ENCODE results near the gene PRSS56. TPM values are rescaled to one million over a fixed set of nuclear protein-coding genes. Genes with fewer than 3 reads are reported as not detected.

The PRSS56 gene
- total RNA-seq, 1 donor from 2014 or later: not detected

- peaks cover 61% of the 10 kb centered on the region for H3K27me3 ChIP-seq (ENCODE audit: control insufficient read depth, insufficient read depth, low read length)
These were observed 21.7 kb upstream of the PRSS56 start for GRCh38 chr2:232498452-232498851.

GRCh38 chr2:232501331-232501771 is 18.8 kb upstream of the PRSS56 start:
- TF ChIP-seq, protein P1, sequence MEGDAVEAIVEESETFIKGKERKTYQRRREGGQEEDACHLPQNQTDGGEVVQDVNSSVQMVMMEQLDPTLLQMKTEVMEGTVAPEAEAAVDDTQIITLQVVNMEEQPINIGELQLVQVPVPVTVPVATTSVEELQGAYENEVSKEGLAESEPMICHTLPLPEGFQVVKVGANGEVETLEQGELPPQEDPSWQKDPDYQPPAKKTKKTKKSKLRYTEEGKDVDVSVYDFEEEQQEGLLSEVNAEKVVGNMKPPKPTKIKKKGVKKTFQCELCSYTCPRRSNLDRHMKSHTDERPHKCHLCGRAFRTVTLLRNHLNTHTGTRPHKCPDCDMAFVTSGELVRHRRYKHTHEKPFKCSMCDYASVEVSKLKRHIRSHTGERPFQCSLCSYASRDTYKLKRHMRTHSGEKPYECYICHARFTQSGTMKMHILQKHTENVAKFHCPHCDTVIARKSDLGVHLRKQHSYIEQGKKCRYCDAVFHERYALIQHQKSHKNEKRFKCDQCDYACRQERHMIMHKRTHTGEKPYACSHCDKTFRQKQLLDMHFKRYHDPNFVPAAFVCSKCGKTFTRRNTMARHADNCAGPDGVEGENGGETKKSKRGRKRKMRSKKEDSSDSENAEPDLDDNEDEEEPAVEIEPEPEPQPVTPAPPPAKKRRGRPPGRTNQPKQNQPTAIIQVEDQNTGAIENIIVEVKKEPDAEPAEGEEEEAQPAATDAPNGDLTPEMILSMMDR (IDR thresholded peaks at IDR 0.05; ENCODE audit: insufficient read depth, low read length, poor library complexity, severe bottlenecking): no peak
- no peaks in the 10 kb centered on the region for H3K36me3 ChIP-seq (ENCODE audit: control insufficient read depth, insufficient read depth, low read length)
- H3K27me3 ChIP-seq (ENCODE audit: control insufficient read depth, insufficient read depth, low read length): peaks cover 85% of the 10 kb centered on the region
- DNase-seq (ENCODE audit: low read depth): no peak
- no peak overlapping the region for H3K4me3 ChIP-seq (ENCODE audit: low read depth, low read length)

More at GRCh38 chr2:232498452-232498851, 21.7 kb upstream of the PRSS56 start:
- H3K36me3 ChIP-seq (ENCODE audit: control insufficient read depth, insufficient read depth, low read length): no peaks in the 10 kb centered on the region
- no peak for DNase-seq (ENCODE audit: low read depth)
- H3K4me3 ChIP-seq (ENCODE audit: low read depth, low read length): no peak overlapping the region
- TF ChIP-seq, protein P1 (IDR thresholded peaks at IDR 0.05; ENCODE audit: insufficient read depth, low read length, poor library complexity, severe bottlenecking): no peak

DNA sequence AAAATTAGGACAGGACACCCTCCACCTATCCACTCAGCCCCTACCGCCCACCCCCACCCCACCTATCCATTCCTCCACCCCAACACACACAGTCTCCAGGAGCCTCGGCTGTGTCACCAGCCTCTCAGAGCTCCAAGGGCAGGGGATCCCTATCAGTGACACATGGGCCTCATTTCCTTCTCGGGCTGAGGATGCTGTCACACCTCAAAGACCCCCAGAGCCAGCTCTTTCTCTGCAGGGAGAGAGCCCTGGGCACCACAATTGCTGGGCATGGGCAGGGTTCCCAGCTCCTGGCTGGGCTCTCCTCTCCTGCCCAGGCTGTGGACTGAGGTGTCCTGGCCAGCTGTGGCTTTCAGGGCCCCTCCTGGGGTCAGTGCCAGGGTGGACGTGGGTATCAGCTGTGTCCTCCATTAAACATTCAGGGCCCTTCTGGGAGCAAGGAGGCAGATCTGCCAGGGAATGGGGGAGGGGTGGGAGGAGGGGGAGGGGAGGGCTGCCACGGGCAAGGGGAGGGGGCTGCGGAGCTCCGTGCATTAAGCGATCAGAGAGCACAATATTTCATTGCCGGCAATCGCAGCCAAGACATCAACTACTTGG is 18.3 kb upstream of the PRSS56 start:
- no peak overlapping the region for H3K4me3 ChIP-seq (ENCODE audit: low read depth, low read length)
- TF ChIP-seq, protein P1 (IDR thresholded peaks at IDR 0.05; ENCODE audit: insufficient read depth, low read length, poor library complexity, severe bottlenecking): no peak
- peaks cover 85% of the 10 kb centered on the region for H3K27me3 ChIP-seq (ENCODE audit: control insufficient read depth, insufficient read depth, low read length)
- H3K36me3 ChIP-seq (ENCODE audit: control insufficient read depth, insufficient read depth, low read length): no peaks in the 10 kb centered on the region
- DNase-seq (ENCODE audit: low read depth): no peak

GRCh38 chr2:232502511-232502910 is 17.7 kb upstream of the PRSS56 start:
- TF ChIP-seq, protein P1 (IDR thresholded peaks at IDR 0.05; ENCODE audit: insufficient read depth, low read length, poor library complexity, severe bottlenecking): no peak
- peaks cover 87% of the 10 kb centered on the region for H3K27me3 ChIP-seq (ENCODE audit: control insufficient read depth, insufficient read depth, low read length)

DNA sequence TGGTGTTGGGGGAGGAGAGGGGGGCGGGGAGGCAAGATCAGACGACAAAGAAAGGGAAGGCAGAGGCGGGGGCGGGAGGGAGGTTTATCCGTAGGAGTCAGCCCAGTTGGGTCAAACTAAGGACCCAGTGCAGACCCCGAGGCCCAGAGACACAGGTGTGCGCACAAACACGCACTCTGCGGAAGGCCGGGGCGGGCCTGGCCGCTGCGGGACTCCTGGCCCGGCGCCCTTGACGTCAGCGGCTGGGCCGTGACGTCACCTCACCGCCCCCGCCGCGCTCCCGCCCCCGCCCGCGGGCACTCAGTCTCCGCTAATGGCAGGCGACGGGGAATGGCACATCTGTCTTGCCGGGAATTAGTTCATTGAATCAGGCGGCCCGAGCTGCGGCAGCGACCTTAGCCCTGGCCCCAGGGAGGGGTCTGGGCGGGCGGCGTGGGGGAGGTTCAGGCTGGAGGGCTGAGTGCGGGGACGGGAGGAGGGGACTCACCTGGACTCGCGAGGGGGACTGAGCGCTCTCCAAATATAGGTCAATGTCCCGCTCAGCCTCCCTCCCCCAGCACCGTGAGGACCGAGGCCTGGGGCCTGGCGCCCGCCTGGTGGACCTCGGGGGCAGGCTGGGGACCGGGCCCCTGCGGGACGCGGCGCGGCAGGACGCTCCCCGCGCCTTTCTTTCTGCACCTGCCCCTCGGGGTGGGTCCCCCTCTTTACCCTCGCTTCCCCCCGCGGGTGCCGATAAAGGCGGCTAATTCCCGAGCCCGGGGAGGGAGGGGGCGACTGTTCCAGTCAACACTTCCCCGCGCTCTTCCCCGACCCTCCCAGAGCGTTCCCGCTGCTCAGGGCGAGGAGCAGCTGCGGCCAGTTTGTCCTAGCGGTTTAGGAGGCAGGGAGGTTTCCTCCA is 17.0 kb upstream of the PRSS56 start:
- no peak for DNase-seq (ENCODE audit: low read depth)
- Histone ChIP-seq H3K27me3 (ENCODE audit: control insufficient read depth, insufficient read depth, low read length) (peaks cover 83% of the 10 kb centered on the region), H3K36me3 (ENCODE audit: control insufficient read depth, insufficient read depth, low read length) (no peaks in the 10 kb centered on the region), H3K4me3 (ENCODE audit: low read depth, low read length) (peak overlapping the region; percentile 1)
- TF ChIP-seq, protein P1 (IDR thresholded peaks at IDR 0.05; ENCODE audit: insufficient read depth, low read length, poor library complexity, severe bottlenecking): no peak

More at GRCh38 chr2:232502511-232502910, 17.7 kb upstream of the PRSS56 start:
- H3K4me3 ChIP-seq (ENCODE audit: low read depth, low read length): no peak overlapping the region
- no peak for DNase-seq (ENCODE audit: low read depth)
- no peaks in the 10 kb centered on the region for H3K36me3 ChIP-seq (ENCODE audit: control insufficient read depth, insufficient read depth, low read length)

Data from kidney epithelial cell (primary cell).